Choroid plexus epithelial cell (primary cell): ENCODE data around the gene WNT7B.

ENCODE experiments used
- DNase-seq: peaks from one replicate; pipeline ENCODE4 v3.0.0-alpha.2; 2010; ENCODE audit warnings: low read depth
- H3K4me3 ChIP-seq: 2 replicates; pipeline ENCODE4 v1.5.1; 2011; ENCODE audit warnings: low read depth, mild to moderate bottlenecking, control low read depth, low read length, moderate library complexity
- TF ChIP-seq, protein P1 (sequence below): conservative IDR thresholded peaks from 2 replicates; pipeline ENCODE4 v1.5.1; 2011; ENCODE audit warnings: low read depth, mild to moderate bottlenecking, control low read depth, inconsistent platforms, low read length, moderate library complexity

WNT7B gene

DNA sequence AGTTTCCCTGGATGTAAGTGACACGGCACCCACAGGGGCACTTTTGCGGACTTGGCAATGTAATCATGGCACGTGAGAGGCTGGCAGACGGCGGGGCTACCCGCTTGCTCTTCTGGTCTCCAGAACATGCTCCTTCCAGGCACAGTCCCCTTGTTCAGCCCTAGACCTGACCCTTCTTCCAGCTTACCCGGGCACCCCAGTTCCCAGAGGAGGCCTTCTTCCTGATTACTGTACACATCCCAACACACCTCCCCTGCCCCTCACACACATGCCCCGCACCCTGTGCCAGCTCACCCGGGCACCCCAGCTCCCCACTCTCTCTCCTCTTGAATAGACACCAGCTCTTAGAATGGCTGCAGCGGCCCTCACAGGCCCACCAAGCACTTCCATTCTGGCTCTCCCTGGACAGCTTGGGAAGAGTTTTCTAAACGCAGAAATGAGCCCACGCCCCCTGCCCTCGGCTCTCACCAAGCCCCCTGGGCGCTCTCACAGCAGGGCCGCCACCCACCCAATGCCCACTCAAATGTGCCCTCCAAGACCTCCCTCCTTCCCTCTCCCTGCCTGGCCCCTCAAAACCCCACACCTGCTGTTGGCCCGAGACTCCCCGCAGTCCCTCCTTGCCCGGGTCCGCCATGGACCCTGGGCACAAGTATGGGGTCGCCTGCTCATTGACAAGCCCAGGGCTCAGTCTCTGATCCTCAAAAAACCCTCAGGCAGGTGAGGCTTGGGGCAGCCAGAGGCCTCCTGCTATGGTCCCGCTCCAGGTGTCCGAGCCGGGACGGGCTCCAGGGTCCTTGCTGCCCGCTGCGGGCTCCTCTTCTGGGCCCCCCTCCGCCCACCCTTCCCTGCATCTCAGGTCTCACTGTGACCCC, 88.5 kb downstream of the WNT7B start:
- TF ChIP-seq, protein P1, sequence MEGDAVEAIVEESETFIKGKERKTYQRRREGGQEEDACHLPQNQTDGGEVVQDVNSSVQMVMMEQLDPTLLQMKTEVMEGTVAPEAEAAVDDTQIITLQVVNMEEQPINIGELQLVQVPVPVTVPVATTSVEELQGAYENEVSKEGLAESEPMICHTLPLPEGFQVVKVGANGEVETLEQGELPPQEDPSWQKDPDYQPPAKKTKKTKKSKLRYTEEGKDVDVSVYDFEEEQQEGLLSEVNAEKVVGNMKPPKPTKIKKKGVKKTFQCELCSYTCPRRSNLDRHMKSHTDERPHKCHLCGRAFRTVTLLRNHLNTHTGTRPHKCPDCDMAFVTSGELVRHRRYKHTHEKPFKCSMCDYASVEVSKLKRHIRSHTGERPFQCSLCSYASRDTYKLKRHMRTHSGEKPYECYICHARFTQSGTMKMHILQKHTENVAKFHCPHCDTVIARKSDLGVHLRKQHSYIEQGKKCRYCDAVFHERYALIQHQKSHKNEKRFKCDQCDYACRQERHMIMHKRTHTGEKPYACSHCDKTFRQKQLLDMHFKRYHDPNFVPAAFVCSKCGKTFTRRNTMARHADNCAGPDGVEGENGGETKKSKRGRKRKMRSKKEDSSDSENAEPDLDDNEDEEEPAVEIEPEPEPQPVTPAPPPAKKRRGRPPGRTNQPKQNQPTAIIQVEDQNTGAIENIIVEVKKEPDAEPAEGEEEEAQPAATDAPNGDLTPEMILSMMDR = no peak
- no peak overlapping the region for H3K4me3 ChIP-seq
- DNase-seq = no peak

DNA sequence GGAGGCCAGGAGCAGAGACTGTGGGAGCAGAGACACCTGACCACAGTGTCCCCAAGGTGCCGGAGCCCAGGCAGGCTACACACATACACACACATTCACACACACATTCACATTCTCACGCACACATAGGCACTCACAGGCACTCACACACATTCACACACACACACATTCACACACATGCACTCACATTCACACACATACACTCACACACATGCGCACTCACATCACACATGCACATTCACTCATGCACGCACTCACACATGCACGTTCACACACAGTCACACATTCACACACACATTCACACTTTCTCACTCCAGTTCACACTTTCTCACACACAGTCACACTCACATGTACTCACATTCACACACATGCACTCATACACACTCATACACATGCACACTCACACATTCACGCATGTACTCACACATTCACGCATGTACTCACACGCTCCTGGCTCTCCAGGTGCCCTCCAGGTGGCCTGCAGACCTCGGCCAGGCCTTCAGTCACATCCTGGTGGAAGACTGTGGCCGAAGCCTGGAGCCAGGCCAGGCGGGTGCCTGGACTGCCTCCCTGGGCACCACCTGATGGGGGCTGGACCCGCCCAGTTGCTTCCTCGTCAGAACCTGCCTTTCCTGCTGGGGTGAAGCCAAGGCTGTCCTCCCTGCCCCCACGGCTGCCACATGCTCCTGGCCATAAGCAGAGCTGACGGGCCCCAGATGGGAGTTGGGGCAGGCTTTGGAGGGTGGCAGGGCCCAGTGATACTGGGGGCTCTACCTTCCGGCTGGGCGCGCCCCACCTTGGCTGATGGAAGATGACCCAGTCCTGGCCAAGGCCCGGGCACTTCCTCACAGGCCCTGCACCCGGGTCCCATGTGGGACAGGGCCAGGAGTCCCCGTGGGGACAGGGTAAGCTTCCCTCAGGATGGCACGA, 89.5 kb downstream of the WNT7B start:
- TF ChIP-seq, protein P1 = no peak
- H3K4me3 ChIP-seq = no peak overlapping the region
- DNase-seq = no peak

DNA sequence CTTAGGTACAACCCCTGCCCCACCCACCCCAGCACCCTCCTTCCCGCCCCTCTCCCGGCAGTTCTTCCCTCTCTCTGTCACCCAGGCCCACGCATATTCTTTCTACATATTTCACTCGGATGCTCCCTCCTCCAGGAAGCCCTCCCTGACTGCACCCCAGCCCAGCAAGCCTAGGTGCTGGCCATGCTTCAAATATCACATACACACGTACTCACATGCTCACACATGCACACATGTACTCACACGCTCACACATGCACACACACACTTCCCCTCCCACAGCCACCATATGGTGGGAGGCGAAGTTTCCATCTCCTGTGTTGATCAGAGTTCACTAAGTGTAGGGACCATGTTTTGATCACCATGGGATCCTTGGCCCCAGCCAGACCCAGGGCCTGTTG, 90.4 kb downstream of the WNT7B start:
- TF ChIP-seq, protein P1 = no peak
- no peak for DNase-seq
- no peak overlapping the region for H3K4me3 ChIP-seq

DNA sequence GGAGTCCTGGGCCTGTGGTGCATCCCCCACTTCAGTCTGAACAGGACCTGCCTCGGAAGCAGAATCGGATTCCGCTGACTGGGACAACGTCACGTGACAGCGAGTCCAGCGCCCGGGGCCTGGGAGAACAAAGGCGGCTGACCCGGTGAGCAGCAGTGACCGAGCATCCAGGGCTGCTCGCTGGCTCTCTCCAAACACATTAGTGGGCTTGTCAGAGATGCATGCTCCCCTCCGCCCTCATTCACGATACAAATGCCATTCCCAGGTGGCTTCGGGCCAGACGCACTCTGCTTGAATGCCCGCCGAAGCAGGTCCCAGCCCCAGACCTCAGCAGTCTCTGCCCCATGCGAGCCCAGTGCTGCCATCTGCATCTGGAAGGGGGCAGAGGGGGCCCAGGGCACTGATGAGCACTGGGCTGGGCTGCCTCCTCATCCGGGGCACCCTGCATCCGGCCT, 91.0 kb downstream of the WNT7B start:
- DNase-seq = no peak
- TF ChIP-seq, protein P1 = no peak
- no peak overlapping the region for H3K4me3 ChIP-seq

DNA sequence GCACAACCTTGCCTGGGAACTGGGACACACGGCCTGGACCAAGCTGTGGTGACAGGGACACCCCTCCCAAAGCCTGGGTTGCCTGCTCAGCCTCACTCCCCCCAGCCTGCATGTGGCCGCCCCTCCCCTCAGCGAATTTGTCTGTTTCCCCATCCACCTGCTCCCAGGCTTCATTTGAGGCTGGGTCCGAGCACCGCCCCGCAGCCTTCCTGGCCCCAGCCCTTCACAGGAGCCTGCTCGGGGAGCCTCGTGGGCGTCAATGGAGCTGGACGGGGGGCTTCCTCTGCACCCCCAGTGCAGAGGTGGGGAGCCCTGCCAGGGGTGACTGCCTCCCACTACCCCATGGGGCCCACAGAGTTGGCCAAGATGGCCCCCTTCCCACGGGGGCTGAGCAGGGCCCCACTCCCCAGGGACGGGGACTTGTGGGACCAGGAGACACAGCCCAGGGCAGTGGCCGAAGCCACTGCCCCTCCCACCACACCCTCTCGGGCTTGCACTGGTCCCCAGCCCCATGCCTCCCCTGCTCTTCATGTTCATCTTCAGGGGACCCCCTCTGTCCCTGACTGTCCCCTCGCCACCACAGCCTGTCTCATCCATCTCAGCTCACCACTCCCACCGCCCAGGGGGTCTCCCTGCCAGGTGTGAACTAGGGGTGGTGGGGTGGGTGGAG, 91.7 kb downstream of the WNT7B start:
- TF ChIP-seq, protein P1 = no peak
- DNase-seq = no peak
- no peak overlapping the region for H3K4me3 ChIP-seq

DNA sequence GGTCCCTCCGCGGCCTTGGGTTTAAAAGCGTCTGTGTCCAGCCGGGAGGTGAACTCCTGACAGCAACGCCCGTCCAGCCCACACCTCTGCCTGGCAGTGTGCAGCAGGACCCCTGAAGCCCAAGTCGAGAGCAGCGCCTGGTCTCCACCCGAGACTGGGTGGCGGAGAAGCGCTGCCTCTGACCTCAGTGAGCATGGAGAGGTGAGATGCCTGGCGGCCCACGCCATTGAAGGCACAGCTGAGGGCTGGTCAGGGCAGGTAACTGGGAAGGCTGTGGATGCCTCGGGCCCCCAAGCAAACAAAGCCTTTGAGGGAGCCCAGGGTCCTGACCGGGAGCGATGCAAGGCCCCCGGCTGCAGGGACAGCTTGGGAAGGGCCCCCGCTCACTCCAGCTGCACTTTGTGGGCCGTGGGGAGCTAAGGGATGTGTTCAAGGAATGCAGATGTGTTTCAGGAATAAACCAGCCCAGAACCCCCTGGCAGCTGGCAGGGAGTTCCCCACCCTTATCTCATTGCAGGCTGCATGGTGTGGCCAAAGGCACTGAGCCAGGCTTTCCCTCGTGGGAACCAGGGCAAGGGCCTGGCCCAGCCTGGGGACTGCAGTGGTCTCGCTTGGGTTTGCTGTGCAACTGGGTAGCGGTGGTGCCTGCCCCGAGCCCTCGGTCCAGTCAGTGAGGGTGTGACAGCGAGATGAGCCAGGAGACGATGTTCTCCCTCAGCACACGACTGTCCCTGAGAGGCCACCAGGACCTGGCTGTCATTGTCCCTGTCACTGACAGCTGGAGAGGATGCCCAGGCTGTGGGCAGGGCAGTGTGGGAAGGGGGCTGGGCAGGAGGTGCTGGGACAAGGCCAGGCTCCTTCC, 92.5 kb downstream of the WNT7B start:
- no peak for DNase-seq
- no peak overlapping the region for H3K4me3 ChIP-seq
- TF ChIP-seq, protein P1 = no peak
